GM18511 (cell line): Measurements from ENCODE around the gene SGCA.

Experiments
- ATAC-seq: cut with Tn5 transposase; IDR thresholded peaks from one replicate; pipeline ENCODE4 v1.9.1; 2021; ENCODE audit warnings: mild to moderate bottlenecking, moderate library complexity; ENCODE audit not compliant: unreplicated experiment

The SGCA gene

DNA sequence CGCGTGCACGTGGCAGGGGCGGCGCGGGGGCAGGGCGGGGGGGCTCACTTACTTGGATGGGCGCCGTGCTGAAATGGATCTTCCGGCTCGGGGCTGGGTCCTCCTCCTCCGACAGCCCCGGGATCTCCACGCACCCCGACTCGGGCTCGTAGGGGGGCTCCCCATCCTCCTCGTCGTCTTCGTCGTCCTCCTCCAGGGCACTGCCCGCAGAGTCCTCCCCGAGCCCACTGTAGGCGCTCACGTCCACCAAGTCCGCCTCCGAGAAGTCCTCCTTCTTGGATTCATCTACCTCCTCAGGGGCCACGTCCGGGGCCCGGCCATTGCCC, 16.8 kb upstream of the SGCA start:
- ATAC-seq, result no peak

DNA sequence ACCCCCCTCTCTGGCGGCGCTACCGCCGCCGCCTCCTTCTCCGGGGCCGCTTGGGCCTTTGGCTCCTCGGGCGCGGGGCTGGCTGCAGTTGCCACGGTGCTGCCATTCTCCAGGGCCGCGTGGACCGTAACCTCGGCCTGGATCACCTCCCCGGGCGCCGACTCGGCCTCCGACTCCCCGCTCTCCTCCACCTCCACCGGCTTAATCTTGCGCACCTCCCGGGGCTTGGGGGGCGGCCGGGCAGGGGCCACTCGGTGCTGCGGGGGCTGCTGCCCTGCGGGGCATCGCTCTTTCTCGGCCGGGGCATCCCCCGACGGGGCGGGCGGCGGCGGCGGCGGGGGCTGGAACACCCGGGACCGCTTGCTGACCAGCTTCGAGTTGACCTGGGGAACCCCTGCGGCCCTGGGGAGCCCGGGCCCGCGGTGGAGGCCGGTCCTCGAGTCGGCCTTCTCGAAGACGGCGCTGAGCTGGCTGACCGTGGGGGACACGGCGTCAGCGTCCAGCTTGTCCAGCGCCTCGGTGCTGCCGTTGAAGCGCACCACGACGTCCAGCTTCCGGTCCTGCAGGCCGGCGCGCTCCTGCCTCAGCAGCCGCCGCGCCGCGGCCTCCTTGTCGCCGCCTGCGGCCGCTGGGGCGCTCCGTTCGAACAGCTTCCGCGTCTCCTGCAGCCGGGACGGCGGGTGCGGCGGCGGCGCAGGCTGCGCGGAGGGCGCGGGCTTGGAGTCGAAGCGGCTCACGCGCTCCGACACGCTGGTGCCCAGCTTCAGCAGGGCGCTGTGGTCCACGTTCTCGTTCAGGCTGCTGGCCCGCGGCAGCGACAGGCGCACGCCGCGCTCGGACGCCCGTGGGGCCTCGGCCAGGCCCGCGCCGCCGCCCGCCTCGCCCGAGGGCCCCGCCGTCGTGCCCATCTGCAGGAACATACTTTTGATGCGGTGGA, 16.1 kb upstream of the SGCA start:
- ATAC-seq, result no peak

DNA sequence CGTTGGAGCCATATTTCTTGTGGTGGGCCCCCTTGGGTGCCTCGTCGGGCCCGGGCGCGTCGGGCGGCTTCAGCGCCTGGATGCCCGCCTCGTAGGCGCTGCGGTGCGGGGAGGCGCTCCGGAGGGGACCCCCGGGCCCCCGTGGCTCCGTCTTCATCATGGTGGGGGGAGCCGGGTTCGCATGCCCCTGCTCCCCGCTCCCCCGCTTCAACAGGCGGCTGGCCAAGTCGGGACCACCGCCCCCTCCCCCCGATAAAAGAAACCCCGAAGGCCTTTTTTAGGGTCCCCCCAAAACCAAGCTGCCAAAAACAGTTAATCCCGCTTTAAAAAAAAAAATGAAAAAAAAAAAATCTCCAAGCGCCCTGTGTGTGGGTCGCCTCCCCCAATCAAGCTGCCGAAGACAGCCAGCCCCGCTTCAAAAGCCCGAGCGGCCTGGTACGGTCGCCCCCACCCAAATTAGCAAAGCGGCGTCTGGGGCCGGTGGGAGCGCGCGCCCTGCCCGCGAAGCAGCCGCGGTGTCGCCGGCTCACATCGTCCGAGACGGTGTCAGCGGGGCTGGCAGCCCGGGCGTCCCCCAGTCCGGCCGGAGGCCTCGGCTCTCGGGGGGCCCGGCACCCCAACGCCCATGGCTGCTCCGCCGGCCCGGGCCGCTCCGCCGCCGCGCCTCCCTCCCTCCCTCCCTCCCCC, 15.3 kb upstream of the SGCA start, which contains the start of gene PPP1R9B:
Gene PPP1R9B (minus strand): TSS at position 324 of the 687 bp plus-strand sequence. CDS start 164 bp downstream, at position 160.
- ATAC-seq, result no peak

GRCh38 chr17:50151041-50151936, 14.5 kb upstream of the SGCA start:
- peak; percentile 36 for ATAC-seq

- peak; percentile 36 for ATAC-seq
These were observed 13.8 kb upstream of the SGCA start for GRCh38 chr17:50151937-50152547.

DNA sequence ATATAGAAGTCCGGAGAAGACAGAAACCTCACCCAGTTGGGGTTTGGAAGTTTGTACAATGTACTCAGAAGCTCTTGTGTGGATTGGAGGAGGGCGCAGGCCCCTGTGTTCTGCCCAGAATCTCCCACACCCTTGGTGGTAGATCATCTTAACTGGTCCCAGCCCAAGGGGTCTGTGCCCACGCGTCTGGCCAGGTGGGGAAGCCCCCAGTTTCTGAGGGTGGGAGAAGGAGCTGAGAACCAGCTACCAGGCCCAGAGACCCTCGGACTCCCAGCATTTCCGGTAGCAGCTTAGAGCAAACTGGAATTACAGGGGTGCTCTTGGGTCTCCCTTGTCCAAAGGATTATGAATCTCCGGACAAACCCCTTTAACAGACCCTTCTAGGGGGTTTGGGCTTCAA, 13.1 kb upstream of the SGCA start:
- no peak for ATAC-seq

GRCh38 chr17:50153650-50154575, 11.9 kb upstream of the SGCA start:
- ATAC-seq, result no peak

GRCh38 chr17:50154604-50155003, 11.2 kb upstream of the SGCA start:
- no peak for ATAC-seq

DNA sequence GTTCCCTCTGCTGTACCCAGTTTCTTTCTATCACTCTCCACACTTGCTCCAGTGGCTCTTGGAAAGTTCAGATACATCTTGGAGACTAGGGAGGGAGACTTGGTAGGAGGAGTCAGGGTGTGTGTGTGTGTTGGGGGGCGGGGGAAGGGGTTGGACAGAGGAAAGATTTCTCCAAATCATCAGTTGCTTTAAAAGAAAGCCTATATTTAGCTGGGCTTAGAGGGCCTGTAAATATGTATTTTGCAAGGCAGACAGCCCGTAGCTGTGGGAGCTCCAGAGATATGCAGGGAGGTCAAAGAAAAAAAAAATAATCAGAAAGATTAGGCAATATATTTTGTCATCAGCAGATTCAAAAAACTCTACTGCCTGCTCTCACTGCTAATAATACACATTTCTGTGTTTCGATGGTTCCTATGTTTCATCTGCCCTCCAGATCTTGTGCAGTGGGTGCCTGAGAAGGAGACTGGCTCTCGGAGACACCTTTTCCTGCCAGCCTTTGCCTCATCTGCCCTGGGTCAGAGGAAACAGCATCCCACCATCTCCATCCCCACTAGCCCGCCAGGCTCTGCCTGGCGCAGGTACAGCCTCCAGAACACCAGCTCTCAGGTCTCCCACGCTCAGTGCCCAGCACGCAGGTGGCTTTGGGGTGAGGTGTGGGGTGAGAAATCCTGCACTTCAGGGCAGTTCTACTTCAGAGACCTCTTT, 10.5 kb upstream of the SGCA start:
- ATAC-seq, result no peak

DNA sequence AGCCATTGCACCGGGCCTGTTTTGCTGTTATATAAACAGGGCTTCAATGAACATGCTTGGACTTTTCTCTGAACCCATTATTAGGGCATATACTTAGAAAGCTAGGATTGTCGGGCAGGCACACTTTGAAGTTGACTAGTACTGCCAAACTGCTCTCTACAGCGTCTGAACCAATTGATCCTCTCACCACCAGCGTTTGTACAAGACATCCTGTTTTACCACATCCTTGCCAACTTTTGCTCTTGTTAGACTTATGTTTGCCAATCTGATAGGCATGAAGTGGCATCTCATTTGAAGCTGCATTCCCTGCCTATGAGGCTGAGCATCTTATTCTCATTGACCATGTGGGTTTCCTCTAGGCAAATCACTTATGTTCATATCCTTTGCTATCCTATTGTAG, 7.9 kb upstream of the SGCA start:
- ATAC-seq, result no peak

DNA sequence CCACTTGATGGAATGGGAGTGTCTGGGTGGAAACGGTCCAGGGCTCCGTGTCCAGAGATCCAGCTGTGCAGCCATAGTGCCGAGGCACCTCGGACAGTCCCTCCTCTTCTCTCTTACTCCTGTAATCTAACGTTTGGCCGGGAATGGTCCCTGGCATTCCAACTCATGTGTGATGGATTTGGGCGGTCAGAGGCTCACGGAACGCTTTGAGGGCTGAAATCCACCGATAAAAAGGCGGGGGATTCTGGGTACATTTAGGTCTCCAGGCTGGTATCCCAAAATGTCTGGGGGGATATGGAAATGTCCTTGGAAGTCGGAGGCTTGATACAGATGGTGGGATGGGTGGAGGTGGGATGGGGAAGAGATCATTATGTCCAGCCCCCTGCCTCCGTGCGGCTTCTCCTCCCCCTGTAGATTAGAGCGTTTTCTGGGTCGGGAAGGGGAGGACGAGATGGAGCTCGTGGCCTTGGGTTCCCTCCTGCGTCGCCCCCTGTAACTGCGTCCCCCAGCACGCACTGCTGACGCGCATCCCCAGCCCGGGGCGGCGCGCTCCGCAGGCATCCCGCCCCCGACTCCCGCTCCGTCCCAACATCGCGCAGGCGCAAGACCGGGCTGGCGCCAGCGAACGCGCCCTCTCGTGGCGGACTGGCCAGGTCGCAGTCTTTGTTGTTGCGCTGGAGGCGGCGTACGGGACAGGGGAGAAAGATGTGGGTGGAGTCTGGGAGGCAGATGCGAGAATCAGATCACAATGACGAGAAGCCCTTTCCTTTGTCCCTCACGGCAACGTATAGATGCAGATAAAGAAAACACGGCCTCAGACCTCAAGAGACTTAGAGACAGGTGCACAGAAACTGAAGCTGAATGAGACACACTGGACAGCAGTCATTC, 4.5 kb upstream of the SGCA start:
- peak; percentile 83 for ATAC-seq

DNA sequence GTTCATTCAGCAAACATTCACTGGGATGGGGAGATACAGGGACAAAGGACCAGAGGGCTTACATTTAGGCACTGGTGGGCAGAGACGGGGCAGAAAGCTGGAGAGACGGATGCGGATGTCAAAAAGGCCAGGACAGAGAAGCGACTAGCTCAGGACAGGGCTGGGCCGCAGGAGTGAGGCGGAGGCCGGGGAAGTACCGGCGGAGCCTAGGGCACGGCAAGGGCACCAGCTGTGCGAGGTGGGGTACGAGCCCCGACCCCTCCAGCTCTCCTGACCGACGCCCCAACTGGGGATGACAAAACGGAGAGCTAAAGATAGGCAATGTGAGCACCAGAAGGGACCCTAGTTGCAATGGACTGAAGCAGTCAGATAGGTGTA, 3.9 kb upstream of the SGCA start:
- ATAC-seq, result no peak

DNA sequence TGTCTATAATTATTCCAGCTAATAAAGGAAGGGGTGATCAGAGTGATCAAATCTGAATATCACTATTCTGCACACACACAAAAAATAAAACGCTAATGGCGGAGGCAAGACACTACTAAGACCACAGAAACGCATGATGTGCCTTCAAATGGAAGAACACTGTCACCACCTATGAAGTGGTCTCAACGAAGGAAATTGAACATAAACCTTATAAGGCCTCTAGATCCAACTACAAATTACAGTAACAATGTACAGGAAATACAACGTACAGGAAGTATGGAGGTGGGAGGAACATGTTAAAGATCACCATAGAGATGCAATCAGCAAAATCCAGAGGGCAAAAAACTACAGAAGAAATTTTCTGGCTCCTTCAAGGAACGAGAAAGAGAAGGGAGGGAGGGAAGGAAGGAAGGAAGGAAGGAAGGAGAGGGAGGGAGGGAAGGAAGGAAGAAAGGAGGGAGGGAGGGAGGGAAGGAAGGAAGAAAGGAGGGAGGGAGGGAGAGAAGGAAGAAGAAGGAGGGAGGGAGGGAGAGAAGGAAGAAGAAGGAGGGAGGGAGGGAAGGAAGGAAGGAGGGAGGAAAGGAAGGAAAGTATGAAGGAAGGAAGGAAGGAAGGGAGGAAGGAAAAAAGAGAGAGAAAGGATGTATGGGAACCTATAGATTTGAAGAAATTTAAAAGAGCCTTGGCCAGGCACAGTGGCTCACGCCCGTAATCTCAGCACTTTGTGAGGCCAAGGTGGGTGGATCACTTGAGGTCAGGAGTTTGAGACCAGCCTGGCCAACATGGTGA, 3.1 kb upstream of the SGCA start:
- no peak for ATAC-seq

GRCh38 chr17:50163843-50164696, 1.7 kb upstream of the SGCA start:
- no peak for ATAC-seq

DNA sequence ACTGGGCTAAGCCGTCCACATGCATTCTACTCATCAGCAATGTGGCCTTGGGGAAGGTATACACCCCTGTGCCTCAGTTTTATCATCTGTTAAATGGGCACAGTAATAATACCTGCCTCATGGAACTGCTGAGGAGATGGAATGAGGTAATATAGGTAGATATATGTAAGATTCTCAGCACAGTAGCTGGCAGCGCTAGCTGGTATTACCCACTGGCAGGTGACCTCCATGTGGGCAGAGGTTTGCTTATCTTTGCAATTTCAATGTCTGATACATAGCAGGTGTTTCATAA, 1.2 kb upstream of the SGCA start:
- ATAC-seq, result no peak

GRCh38 chr17:50165066-50165465, 739 bp upstream of the SGCA start:
- ATAC-seq, result no peak

DNA sequence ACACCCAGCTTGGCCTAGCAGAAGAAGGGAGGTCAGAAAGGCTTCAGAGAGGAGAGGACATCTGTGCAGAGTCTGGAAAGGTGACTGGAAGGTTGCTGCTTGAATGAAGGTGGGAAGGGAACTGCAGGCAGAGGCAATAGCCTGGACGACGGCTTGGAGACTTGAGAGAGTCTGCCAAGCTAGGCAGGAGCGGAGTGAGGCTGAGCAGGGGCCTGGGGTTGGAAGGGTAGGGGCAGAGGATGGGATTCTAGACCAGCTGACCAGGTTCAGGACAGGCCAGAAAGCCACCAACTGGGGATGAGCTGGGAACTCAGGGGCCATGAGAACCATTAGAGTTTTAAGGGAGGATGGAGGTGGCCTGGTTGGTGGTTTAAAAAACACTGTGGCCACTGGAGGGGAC, 339 bp upstream of the SGCA start:
- no peak for ATAC-seq
